ENCODE measurements around the gene SERINC4.
A peak's percentile ranks its signal among the peaks of the same experiment; 100 is the strongest.
"Not testable (repeated sequence)": the region's sequence is repeated elsewhere in the genome, so short reads cannot be mapped to it uniquely, and the experiment has no call there.

Gene SERINC4

DNA sequence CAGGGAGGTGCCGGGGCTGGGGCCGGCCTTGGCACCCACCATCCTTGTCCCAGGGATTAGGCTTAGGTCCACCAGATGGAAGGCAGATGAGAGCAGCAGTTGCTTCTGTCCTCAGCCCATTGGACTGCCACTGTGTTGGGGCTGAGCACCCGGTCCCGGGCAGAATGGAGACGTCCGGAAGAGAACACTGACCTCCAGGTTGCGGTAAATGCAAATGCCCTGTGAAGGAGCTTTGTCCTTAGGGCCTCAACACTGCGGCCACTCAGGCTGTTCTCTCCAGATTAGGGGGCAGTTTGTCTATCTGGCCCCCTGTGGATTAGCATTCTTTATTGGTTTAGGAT, at the start of gene SERINC4:
TSS of gene SERINC4 (minus strand) at position 276 of the 341 bp plus-strand sequence. CDS start at position 42, 234 bp downstream.
- H3K9ac ChIP-seq (ENCODE audit: low read depth in 1 of 2, low read length in 2 of 2) = peak within 1 kb of the TSS; percentile 93 to 98
- H3K36me3 ChIP-seq (ENCODE audit: control insufficient read depth in 2 of 2, insufficient read depth in 2 of 2, low read length in 2 of 2) = peaks cover 31 to 54% of the 10 kb centered on the region in 2 donors
- H3K27ac ChIP-seq (ENCODE audit: low read depth in 2 of 2, low read length in 2 of 2) = peak within 1 kb of the TSS; percentile 93 to 95
- H3K9me3 ChIP-seq (ENCODE audit: control insufficient read depth in 2 of 2, low read length in 2 of 2) = no peaks in the 10 kb centered on the region
- H3K4me3 ChIP-seq (ENCODE audit: low read length in 2 of 2) = peak within 1 kb of the TSS; percentile 95 to 98
- H3K4me1 ChIP-seq (ENCODE audit: control insufficient read depth in 2 of 2, insufficient read depth in 2 of 2, low read length in 2 of 2) = peaks cover 29 to 35% of the 10 kb centered on the region in 2 donors
- no peaks in the 10 kb centered on the region for H3K27me3 ChIP-seq (ENCODE audit: control insufficient read depth in 2 of 2, insufficient read depth in 2 of 2, low read length in 2 of 2)

DNA sequence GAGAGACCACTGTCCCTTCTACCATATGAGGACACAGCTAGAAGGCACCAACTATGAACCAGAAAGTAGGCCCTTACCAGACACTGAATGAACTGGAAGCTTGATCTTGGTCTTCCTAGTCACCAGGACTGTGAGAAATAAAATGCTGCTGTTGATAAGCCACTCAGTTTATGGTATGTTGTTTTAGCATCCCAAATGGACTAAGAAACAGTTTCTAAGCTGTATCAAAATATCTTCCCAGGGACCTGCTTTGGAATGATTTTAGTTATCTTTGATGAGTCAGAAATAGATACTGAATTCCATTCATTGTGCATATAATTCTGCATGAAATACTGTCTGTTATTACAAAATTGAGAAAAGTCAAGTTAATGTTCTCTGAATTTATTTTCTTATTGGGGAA, 45.4 kb upstream of the SERINC4 start:
- no peak overlapping the region for H3K4me3 ChIP-seq (ENCODE audit: low read length in 2 of 2)
- H3K27me3 ChIP-seq (ENCODE audit: control insufficient read depth in 2 of 2, insufficient read depth in 2 of 2, low read length in 2 of 2) = no peaks in the 10 kb centered on the region
- no peaks in the 10 kb centered on the region for H3K9me3 ChIP-seq (ENCODE audit: control insufficient read depth in 2 of 2, low read length in 2 of 2)
- H3K4me1 ChIP-seq (ENCODE audit: control insufficient read depth in 2 of 2, insufficient read depth in 2 of 2, low read length in 2 of 2) = no peaks in the 10 kb centered on the region
- H3K27ac ChIP-seq (ENCODE audit: low read depth in 2 of 2, low read length in 2 of 2) = no peak overlapping the region
- H3K36me3 ChIP-seq (ENCODE audit: control insufficient read depth in 2 of 2, insufficient read depth in 2 of 2, low read length in 2 of 2) = peaks cover 2 to 4% of the 10 kb centered on the region in 2 donors
- no peak overlapping the region for H3K9ac ChIP-seq (ENCODE audit: low read depth in 1 of 2, low read length in 2 of 2)

- not testable (repeated sequence) for H3K27me3 ChIP-seq (ENCODE audit: control insufficient read depth in 2 of 2, insufficient read depth in 2 of 2, low read length in 2 of 2); H3K9me3 ChIP-seq (ENCODE audit: control insufficient read depth in 2 of 2, low read length in 2 of 2); H3K36me3 ChIP-seq (ENCODE audit: control insufficient read depth in 2 of 2, insufficient read depth in 2 of 2, low read length in 2 of 2); H3K27ac ChIP-seq (ENCODE audit: low read depth in 2 of 2, low read length in 2 of 2); H3K4me3 ChIP-seq (ENCODE audit: low read length in 2 of 2); H3K9ac ChIP-seq (ENCODE audit: low read depth in 1 of 2, low read length in 2 of 2); H3K4me1 ChIP-seq (ENCODE audit: control insufficient read depth in 2 of 2, insufficient read depth in 2 of 2, low read length in 2 of 2)
Observed at GRCh38 chr15:43832485-43832884, 32.5 kb upstream of the SERINC4 start.

DNA sequence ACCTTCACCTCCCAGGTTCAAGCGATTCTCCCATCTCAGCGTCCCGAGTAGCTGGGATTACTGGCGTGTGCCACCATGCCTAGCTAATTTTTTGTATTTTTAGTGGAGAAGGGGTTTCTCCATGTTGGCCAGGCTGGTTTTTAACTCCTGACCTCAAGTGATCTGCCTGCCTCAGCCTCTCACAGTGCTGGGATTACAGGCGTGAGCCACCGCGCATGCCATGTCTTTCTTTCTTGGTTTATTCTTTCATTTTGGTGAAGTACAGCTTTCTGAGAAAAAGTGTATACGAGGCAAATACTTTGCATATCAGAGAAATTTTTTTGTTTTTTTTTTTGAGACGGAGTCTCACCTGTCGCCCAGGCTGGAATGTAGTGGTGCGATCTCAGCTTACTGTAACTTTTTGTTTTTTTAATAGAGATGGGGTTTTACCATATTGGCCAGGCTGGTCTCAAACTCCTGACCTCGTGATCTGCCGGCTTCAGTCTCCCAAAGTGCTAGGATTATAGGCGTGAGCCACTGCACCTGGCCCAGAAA, 31.6 kb upstream of the SERINC4 start:
- H3K9ac ChIP-seq (ENCODE audit: low read depth in 1 of 2, low read length in 2 of 2); H3K9me3 ChIP-seq (ENCODE audit: control insufficient read depth in 2 of 2, low read length in 2 of 2); H3K4me3 ChIP-seq (ENCODE audit: low read length in 2 of 2); H3K27ac ChIP-seq (ENCODE audit: low read depth in 2 of 2, low read length in 2 of 2); H3K36me3 ChIP-seq (ENCODE audit: control insufficient read depth in 2 of 2, insufficient read depth in 2 of 2, low read length in 2 of 2); H3K4me1 ChIP-seq (ENCODE audit: control insufficient read depth in 2 of 2, insufficient read depth in 2 of 2, low read length in 2 of 2); H3K27me3 ChIP-seq (ENCODE audit: control insufficient read depth in 2 of 2, insufficient read depth in 2 of 2, low read length in 2 of 2): not testable (repeated sequence)

GRCh38 chr15:43830691-43831275, 30.8 kb upstream of the SERINC4 start:
- not testable (repeated sequence) for H3K9ac ChIP-seq (ENCODE audit: low read depth in 1 of 2, low read length in 2 of 2); H3K9me3 ChIP-seq (ENCODE audit: control insufficient read depth in 2 of 2, low read length in 2 of 2); H3K4me3 ChIP-seq (ENCODE audit: low read length in 2 of 2); H3K36me3 ChIP-seq (ENCODE audit: control insufficient read depth in 2 of 2, insufficient read depth in 2 of 2, low read length in 2 of 2); H3K27ac ChIP-seq (ENCODE audit: low read depth in 2 of 2, low read length in 2 of 2); H3K27me3 ChIP-seq (ENCODE audit: control insufficient read depth in 2 of 2, insufficient read depth in 2 of 2, low read length in 2 of 2)
- peaks cover 5 to 13% of the 10 kb centered on the region in 2 donors for H3K4me1 ChIP-seq (ENCODE audit: control insufficient read depth in 2 of 2, insufficient read depth in 2 of 2, low read length in 2 of 2)

DNA sequence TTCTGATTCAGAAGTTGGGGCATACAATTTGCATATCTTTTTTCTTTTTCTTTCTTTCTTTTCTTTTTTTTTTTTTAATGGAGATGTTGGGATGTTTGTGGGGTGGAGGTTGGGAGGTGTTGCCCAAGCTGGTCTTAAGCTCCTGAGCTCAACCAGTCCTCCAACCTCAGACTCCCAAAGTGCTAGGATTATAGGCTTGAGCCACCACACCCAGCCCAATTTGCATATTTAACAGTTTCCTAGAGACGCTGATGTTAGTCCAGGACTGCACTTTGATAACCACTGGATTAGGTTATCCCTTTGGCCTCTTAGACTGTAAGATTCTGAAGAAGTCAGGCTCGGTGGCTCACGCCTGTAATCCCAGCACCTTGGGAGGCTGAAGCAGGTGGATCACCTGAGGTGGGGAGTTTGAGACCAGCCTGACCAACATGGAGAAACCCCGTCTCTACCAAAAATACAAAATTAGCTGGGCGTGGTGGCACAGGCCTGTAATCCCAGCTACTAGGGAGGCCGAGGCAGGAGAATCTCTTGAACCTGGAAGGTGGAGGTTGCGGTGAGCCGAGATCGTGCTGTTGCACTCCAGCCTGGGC, 30.0 kb upstream of the SERINC4 start:
- H3K27ac ChIP-seq (ENCODE audit: low read depth in 2 of 2, low read length in 2 of 2); H3K36me3 ChIP-seq (ENCODE audit: control insufficient read depth in 2 of 2, insufficient read depth in 2 of 2, low read length in 2 of 2); H3K27me3 ChIP-seq (ENCODE audit: control insufficient read depth in 2 of 2, insufficient read depth in 2 of 2, low read length in 2 of 2); H3K9me3 ChIP-seq (ENCODE audit: control insufficient read depth in 2 of 2, low read length in 2 of 2); H3K4me3 ChIP-seq (ENCODE audit: low read length in 2 of 2); H3K9ac ChIP-seq (ENCODE audit: low read depth in 1 of 2, low read length in 2 of 2): not testable (repeated sequence)
- H3K4me1 ChIP-seq (ENCODE audit: control insufficient read depth in 2 of 2, insufficient read depth in 2 of 2, low read length in 2 of 2) = peaks cover 5 to 13% of the 10 kb centered on the region in 2 donors

DNA sequence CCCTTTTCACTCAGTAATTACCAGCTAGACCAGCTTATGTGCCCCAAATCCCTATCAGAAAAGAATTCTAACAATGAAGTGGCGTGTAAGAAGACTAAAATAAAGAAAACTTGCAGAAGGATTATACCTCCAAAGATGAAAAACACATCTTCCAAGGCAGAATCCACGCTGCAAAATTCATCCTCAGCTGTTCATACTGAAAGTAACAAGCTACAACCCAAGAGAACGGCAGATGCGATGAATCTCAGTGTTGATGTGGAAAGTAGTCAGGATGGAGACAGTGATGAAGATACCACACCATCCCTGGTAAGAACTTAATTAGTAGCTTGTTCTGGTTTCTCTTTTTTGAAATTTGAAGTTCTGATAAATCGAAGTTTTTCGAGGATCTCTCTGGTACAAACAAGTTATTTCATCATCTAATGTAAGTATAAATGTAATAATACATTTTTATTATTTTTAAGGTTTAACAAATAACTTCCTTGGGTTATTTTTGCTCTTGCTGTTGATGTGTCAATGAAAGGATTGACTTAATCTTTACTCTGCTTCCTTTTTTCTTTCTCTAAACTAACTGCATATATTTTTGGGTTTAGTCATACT, 28.1 kb upstream of the SERINC4 start:
- peaks cover 12 to 22% of the 10 kb centered on the region in 2 donors for H3K4me1 ChIP-seq (ENCODE audit: control insufficient read depth in 2 of 2, insufficient read depth in 2 of 2, low read length in 2 of 2)
- H3K9ac ChIP-seq (ENCODE audit: low read depth in 1 of 2, low read length in 2 of 2) = no peak overlapping the region
- no peak overlapping the region for H3K27ac ChIP-seq (ENCODE audit: low read depth in 2 of 2, low read length in 2 of 2)
- no peaks in the 10 kb centered on the region for H3K36me3 ChIP-seq (ENCODE audit: control insufficient read depth in 2 of 2, insufficient read depth in 2 of 2, low read length in 2 of 2)
- peak overlapping the region; percentile 16 to 82 for H3K4me3 ChIP-seq (ENCODE audit: low read length in 2 of 2)
- H3K27me3 ChIP-seq (ENCODE audit: control insufficient read depth in 2 of 2, insufficient read depth in 2 of 2, low read length in 2 of 2) = no peaks in the 10 kb centered on the region
- H3K9me3 ChIP-seq (ENCODE audit: control insufficient read depth in 2 of 2, low read length in 2 of 2) = no peaks in the 10 kb centered on the region

- peak within 1 kb of the TSS; percentile 82 to 83 for H3K4me3 ChIP-seq (ENCODE audit: low read length in 2 of 2)
- H3K9me3 ChIP-seq (ENCODE audit: control insufficient read depth in 2 of 2, low read length in 2 of 2) = no peaks in the 10 kb centered on the region
- H3K27ac ChIP-seq (ENCODE audit: low read depth in 2 of 2, low read length in 2 of 2) = peak within 1 kb of the TSS; percentile 47 to 67
- H3K27me3 ChIP-seq (ENCODE audit: control insufficient read depth in 2 of 2, insufficient read depth in 2 of 2, low read length in 2 of 2) = no peaks in the 10 kb centered on the region
- peak within 1 kb of the TSS; percentile 68 to 69 for H3K9ac ChIP-seq (ENCODE audit: low read depth in 1 of 2, low read length in 2 of 2)
- H3K36me3 ChIP-seq (ENCODE audit: control insufficient read depth in 2 of 2, insufficient read depth in 2 of 2, low read length in 2 of 2) = no peaks in the 10 kb centered on the region
- peaks cover 12 to 26% of the 10 kb centered on the region in 2 donors for H3K4me1 ChIP-seq (ENCODE audit: control insufficient read depth in 2 of 2, insufficient read depth in 2 of 2, low read length in 2 of 2)
Observed at GRCh38 chr15:43826508-43827341, 26.7 kb upstream of the SERINC4 start, which contains the start of gene WDR76. Gene WDR76 (plus strand): TSS chr15:43827002. CDS start chr15:43827033, 31 bp downstream.

DNA sequence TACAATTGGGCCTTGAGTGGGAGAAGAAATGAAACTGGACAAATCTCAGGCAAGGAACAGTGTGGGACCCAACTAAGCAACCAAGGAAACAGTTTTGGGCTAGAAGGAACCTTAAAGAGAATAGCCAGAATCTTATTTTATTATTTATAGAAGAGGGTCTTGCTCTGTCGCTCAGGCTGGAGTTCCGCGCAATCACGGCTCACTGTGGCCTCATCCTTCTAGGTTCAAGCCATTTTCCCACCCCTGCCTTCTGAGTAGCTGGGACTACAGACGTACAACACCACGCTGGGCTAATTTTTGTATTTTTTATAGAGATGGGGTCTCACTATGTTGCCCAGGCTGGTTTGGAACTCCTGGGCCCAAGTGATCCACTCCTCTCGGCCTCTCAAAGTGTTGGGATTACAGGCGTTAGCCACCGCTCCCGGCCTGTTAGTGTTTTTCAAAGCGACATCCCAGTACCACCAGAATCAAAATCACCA, 26.0 kb upstream of the SERINC4 start:
- no peaks in the 10 kb centered on the region for H3K9me3 ChIP-seq (ENCODE audit: control insufficient read depth in 2 of 2, low read length in 2 of 2)
- H3K27me3 ChIP-seq (ENCODE audit: control insufficient read depth in 2 of 2, insufficient read depth in 2 of 2, low read length in 2 of 2) = no peaks in the 10 kb centered on the region
- peak overlapping the region; percentile 82 to 83 for H3K4me3 ChIP-seq (ENCODE audit: low read length in 2 of 2)
- H3K9ac ChIP-seq (ENCODE audit: low read depth in 1 of 2, low read length in 2 of 2) = peak overlapping the region; percentile 32 to 51
- peaks cover 12 to 26% of the 10 kb centered on the region in 2 donors for H3K4me1 ChIP-seq (ENCODE audit: control insufficient read depth in 2 of 2, insufficient read depth in 2 of 2, low read length in 2 of 2)
- peak overlapping the region in 1 of 2 donors; percentile 67 for H3K27ac ChIP-seq (ENCODE audit: low read depth in 2 of 2, low read length in 2 of 2)
- no peaks in the 10 kb centered on the region for H3K36me3 ChIP-seq (ENCODE audit: control insufficient read depth in 2 of 2, insufficient read depth in 2 of 2, low read length in 2 of 2)

All from mucosa of rectum (tissue), 2 donors.